ENCODE results near the gene RYR1. TPM values are rescaled to one million over a fixed set of nuclear protein-coding genes. Genes with fewer than 3 reads are reported as not detected.

The RYR1 gene
- total RNA-seq: 1 to 10 TPM in 1 of 4 donors, under 1 TPM in 3; 0.54 to 1.6 (median 0.61) TPM

- DNase-seq: peak; percentile 15 to 31
- TF ChIP-seq CTCF (IDR thresholded peaks at IDR 0.05) (no peak), POLR2A (IDR thresholded peaks at IDR 0.05) (no peak)
Measured at GRCh38 chr19:38433268-38433733, at the start of gene RYR1. RYR1 (plus strand) TSS chr19:38433691; CDS start chr19:38433830, 139 bp downstream.

GRCh38 chr19:38383743-38384142 lies 49.7 kb upstream of the RYR1 start:
- Histone ChIP-seq H3K4me1 (peaks cover 17 to 20% of the 10 kb centered on the region in 2 donors), H3K36me3 (peaks cover 31 to 45% of the 10 kb centered on the region in 2 donors), H3K9me3 (no peaks in the 10 kb centered on the region), H3K27ac (no peak overlapping the region), H3K4me3 (replicated peaks in 1 of 3) (no peak overlapping the region), H3K27me3 (no peaks in the 10 kb centered on the region)
- 90 to 100% methylated on average over 2 of the region's 2 CpGs for WGBS, 2 donors
- intact Hi-C loops (cut with DNase I): no loop called here
- TF ChIP-seq POLR2A (IDR thresholded peaks at IDR 0.05) (no peak), CTCF (IDR thresholded peaks at IDR 0.05) (no peak)
- no peak for DNase-seq

More at GRCh38 chr19:38433268-38433733, at the start of gene RYR1:
- Histone ChIP-seq H3K27ac (no peak within 1 kb of the TSS), H3K4me3 (replicated peaks in 1 of 3) (no peak within 1 kb of the TSS), H3K9me3 (no peaks in the 10 kb centered on the region), H3K27me3 (no peaks in the 10 kb centered on the region), H3K36me3 (no peaks in the 10 kb centered on the region), H3K4me1 (no peaks in the 10 kb centered on the region)
- intact Hi-C loops (cut with DNase I): no loop called here
- 20 to 43% methylated on average over 8 to 9 of the region's 20 CpGs for WGBS, 2 donors

GRCh38 chr19:38384209-38385027 lies 49.1 kb upstream of the RYR1 start:
- H3K27me3 ChIP-seq: no peaks in the 10 kb centered on the region
- no peaks in the 10 kb centered on the region for H3K9me3 ChIP-seq
- H3K4me1 ChIP-seq: peaks cover 24 to 26% of the 10 kb centered on the region in 2 donors
- DNase-seq: no peak
- WGBS, 2 donors: 87 to 90% methylated on average over 6 to 7 of the region's 10 CpGs
- no peak overlapping the region for H3K27ac ChIP-seq
- intact Hi-C loops (cut with DNase I): no loop called here
- no peak overlapping the region for H3K4me3 ChIP-seq (replicated peaks in 1 of 3)
- no peak for TF ChIP-seq CTCF (IDR thresholded peaks at IDR 0.05)
- TF ChIP-seq POLR2A (IDR thresholded peaks at IDR 0.05): no peak
- H3K36me3 ChIP-seq: peaks cover 31 to 39% of the 10 kb centered on the region in 2 donors

GRCh38 chr19:38385057-38385803 lies 48.3 kb upstream of the RYR1 start:
- H3K27me3 ChIP-seq: no peaks in the 10 kb centered on the region
- H3K4me1 ChIP-seq: peaks cover 26% of the 10 kb centered on the region in 2 donors
- H3K36me3 ChIP-seq: peaks cover 31 to 33% of the 10 kb centered on the region in 2 donors
- TF ChIP-seq POLR2A (IDR thresholded peaks at IDR 0.05): no peak
- no peak overlapping the region for H3K27ac ChIP-seq
- H3K4me3 ChIP-seq (replicated peaks in 1 of 3): no peak overlapping the region
- intact Hi-C loops (cut with DNase I): no loop called here
- H3K9me3 ChIP-seq: no peaks in the 10 kb centered on the region
- 85 to 90% methylated on average over 28 of the region's 40 CpGs for WGBS, 2 donors
- DNase-seq: no peak

GRCh38 chr19:38385804-38386257 lies 47.7 kb upstream of the RYR1 start:
- H3K4me1 ChIP-seq: peaks cover 26% of the 10 kb centered on the region in 2 donors
- intact Hi-C loops (cut with DNase I): no loop called here
- peaks cover 27 to 30% of the 10 kb centered on the region in 2 donors for H3K36me3 ChIP-seq
- no peaks in the 10 kb centered on the region for H3K9me3 ChIP-seq
- H3K4me3 ChIP-seq (replicated peaks in 1 of 3): no peak overlapping the region
- no peaks in the 10 kb centered on the region for H3K27me3 ChIP-seq
- no peak for DNase-seq
- H3K27ac ChIP-seq: no peak overlapping the region
- TF ChIP-seq CTCF (IDR thresholded peaks at IDR 0.05) (no peak), POLR2A (IDR thresholded peaks at IDR 0.05) (no peak)
- 76 to 78% methylated on average over 32 to 40 of the region's 40 CpGs for WGBS, 2 donors

Measured in thyroid gland (tissue), 4 donors.